Mesenchymal stem cell (in vitro differentiated cells and primary cell): ENCODE data around the gene ZNF548.

ENCODE experiments used
- DNase-seq: peaks from one replicate; pipeline ENCODE4 v3.0.0-alpha.2; 2013
- H2AFZ ChIP-seq: one replicate; pipeline ENCODE4 v1.6.1; 2013; ENCODE audit warnings: low read depth, mild to moderate bottlenecking, control low read depth, inconsistent platforms, low read length, moderate library complexity
- H2AK5ac ChIP-seq: 2 replicates; pipeline ENCODE4 v1.6.1; 2013; ENCODE audit warnings: low read length, moderate library complexity, mild to moderate bottlenecking, inconsistent platforms; ENCODE audit not compliant: severe bottlenecking
- H2BK120ac ChIP-seq: one replicate; pipeline ENCODE4 v1.6.1; 2013; ENCODE audit warnings: low read depth, mild to moderate bottlenecking, inconsistent platforms, low read length, moderate library complexity
- H2BK12ac ChIP-seq, 2 experiments: one replicate each; pipeline ENCODE4 v1.6.1; 2013; ENCODE audit warnings: inconsistent platforms in 2 of 2, low read length in 2 of 2, mild to moderate bottlenecking in 2 of 2, moderate library complexity in 2 of 2, control low read depth in 1 of 2
- H2BK15ac ChIP-seq: one replicate; pipeline ENCODE4 v1.6.1; 2013; ENCODE audit warnings: mild to moderate bottlenecking, low read depth, inconsistent platforms; ENCODE audit not compliant: poor library complexity, severe bottlenecking
- H2BK5ac ChIP-seq: 2 replicates; pipeline ENCODE4 v1.6.1; 2013; ENCODE audit warnings: low read depth, mild to moderate bottlenecking, low read length, control low read depth, inconsistent platforms; ENCODE audit not compliant: poor library complexity, severe bottlenecking
- H3K14ac ChIP-seq, 2 experiments: one replicate each; pipeline ENCODE4 v1.6.1; 2013; ENCODE audit warnings: inconsistent platforms in 2 of 2, low read length in 2 of 2, control low read depth in 1 of 2, mild to moderate bottlenecking in 1 of 2, moderate library complexity in 1 of 2
- H3K18ac ChIP-seq, 2 experiments: one replicate each; pipeline ENCODE4 v1.6.1; 2013; ENCODE audit warnings: inconsistent platforms in 2 of 2, low read length in 2 of 2, control low read depth in 1 of 2, low read depth in 1 of 2, mild to moderate bottlenecking in 1 of 2
- H3K23ac ChIP-seq, 2 experiments: one replicate each; pipeline ENCODE4 v1.6.1; 2013; ENCODE audit warnings: inconsistent platforms in 2 of 2, low read length in 2 of 2, mild to moderate bottlenecking in 2 of 2, moderate library complexity in 2 of 2, control low read depth in 1 of 2
- H3K27ac ChIP-seq: 2 replicates; pipeline ENCODE4 v1.5.1; 2013; ENCODE audit warnings: mild to moderate bottlenecking, moderate library complexity, low read length, control low read depth, inconsistent platforms; ENCODE audit not compliant: poor library complexity, severe bottlenecking
- H3K27me3 ChIP-seq, 2 experiments: 2 replicates each; pipeline versions ENCODE4 v1.6.1 to v1.7.0; 2013; ENCODE audit warnings: low read length in 2 of 2, mild to moderate bottlenecking in 2 of 2, moderate library complexity in 2 of 2, control low read depth in 1 of 2, inconsistent platforms in 1 of 2; ENCODE audit not compliant: control insufficient read depth in 1 of 2, insufficient read depth in 1 of 2
- H3K36me3 ChIP-seq, 2 experiments: 2 replicates each; pipeline versions ENCODE4 v1.6.1 to v1.7.0; 2013; ENCODE audit warnings: low read length in 2 of 2, control low read depth in 1 of 2, inconsistent platforms in 1 of 2, low read depth in 1 of 2, mild to moderate bottlenecking in 1 of 2; ENCODE audit not compliant: insufficient read depth in 2 of 2, control insufficient read depth in 1 of 2
- H3K4ac ChIP-seq, 2 experiments: one replicate each; pipeline ENCODE4 v1.6.1; 2013; ENCODE audit warnings: inconsistent platforms in 2 of 2, low read length in 2 of 2, mild to moderate bottlenecking in 2 of 2, moderate library complexity in 2 of 2, control low read depth in 1 of 2, low read depth in 1 of 2
- H3K4me1 ChIP-seq: 2 replicates; pipeline ENCODE4 v1.6.1; 2013; ENCODE audit warnings: low read depth, low read length, control low read depth; ENCODE audit not compliant: control insufficient read depth, insufficient read depth
- H3K4me2 ChIP-seq: 2 replicates; pipeline ENCODE4 v1.6.1; 2013; ENCODE audit warnings: low read length, mild to moderate bottlenecking, inconsistent platforms; ENCODE audit not compliant: poor library complexity, severe bottlenecking
- H3K4me3 ChIP-seq, 2 experiments: 2 replicates each; pipeline versions ENCODE4 v1.5.1 to v1.7.0; 2013; ENCODE audit warnings: low read length in 2 of 2, mild to moderate bottlenecking in 2 of 2, control low read depth in 1 of 2, low read depth in 1 of 2; ENCODE audit not compliant: insufficient read depth in 1 of 2
- H3K79me1 ChIP-seq: replicated peaks from 2 replicates; pipeline ENCODE4 v1.6.1; 2013; ENCODE audit warnings: mild to moderate bottlenecking, control low read depth, low read length, inconsistent platforms; ENCODE audit not compliant: poor library complexity, severe bottlenecking
- H3K9ac ChIP-seq: 2 replicates; pipeline ENCODE4 v1.7.0; 2013; ENCODE audit warnings: mild to moderate bottlenecking, low read length, moderate library complexity
- H3K9me3 ChIP-seq: 2 replicates; pipeline ENCODE4 v1.7.0; 2013; ENCODE audit warnings: mild to moderate bottlenecking, low read length; ENCODE audit not compliant: control insufficient read depth
- H4K8ac ChIP-seq: one replicate; pipeline ENCODE4 v1.6.1; 2013; ENCODE audit warnings: inconsistent platforms, mild to moderate bottlenecking, low read length, moderate library complexity
- H4K91ac ChIP-seq: one replicate; pipeline ENCODE4 v1.6.1; 2013; ENCODE audit warnings: mild to moderate bottlenecking, low read length, inconsistent platforms
- WGBS: methylation state at CpG from one replicate; pipeline ENCODE4 v1.1.7; 2013; ENCODE audit warnings: mixed read lengths; 5-methylcytosine and 5-hydroxymethylcytosine counted together

Gene ZNF548

DNA sequence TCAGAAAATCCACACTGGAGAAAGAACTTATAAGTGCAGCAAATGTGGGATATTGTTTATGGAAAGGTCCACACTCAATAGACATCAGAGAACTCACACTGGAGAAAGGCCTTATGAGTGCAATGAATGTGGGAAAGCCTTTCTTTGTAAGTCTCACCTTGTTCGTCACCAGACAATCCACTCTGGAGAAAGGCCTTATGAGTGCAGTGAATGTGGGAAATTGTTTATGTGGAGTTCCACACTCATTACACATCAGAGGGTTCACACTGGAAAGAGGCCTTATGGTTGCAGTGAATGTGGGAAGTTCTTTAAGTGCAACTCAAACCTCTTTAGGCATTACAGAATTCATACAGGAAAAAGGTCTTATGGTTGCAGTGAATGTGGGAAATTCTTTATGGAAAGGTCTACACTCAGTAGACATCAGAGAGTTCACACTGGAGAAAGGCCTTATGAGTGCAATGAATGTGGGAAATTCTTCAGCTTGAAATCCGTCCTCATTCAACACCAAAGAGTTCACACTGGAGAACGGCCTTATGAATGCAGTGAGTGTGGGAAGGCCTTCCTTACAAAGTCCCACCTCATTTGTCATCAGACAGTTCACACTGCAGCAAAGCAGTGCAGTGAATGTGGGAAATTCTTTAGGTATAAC is 12.0 kb upstream of the ZNF548 start:
- H3K14ac ChIP-seq = no peak overlapping the region
- no peak overlapping the region for H2BK12ac ChIP-seq
- H4K8ac ChIP-seq = no peak overlapping the region
- H3K4me3 ChIP-seq = peak overlapping the region in 1 of 2 experiments; percentile 34
- peaks cover 61% of the 10 kb centered on the region for H3K9me3 ChIP-seq
- H2AFZ ChIP-seq = no peak overlapping the region
- H3K79me1 ChIP-seq = no peaks in the 10 kb centered on the region
- no peak overlapping the region for H3K27ac ChIP-seq
- no peaks in the 10 kb centered on the region for H3K4me1 ChIP-seq
- no peaks in the 10 kb centered on the region for H3K27me3 ChIP-seq
- H2AK5ac ChIP-seq = no peak overlapping the region
- H3K4ac ChIP-seq = no peak overlapping the region
- no peak overlapping the region for H2BK120ac ChIP-seq
- H2BK5ac ChIP-seq = no peak overlapping the region
- H2BK15ac ChIP-seq = no peak overlapping the region
- no peak overlapping the region for H3K9ac ChIP-seq
- WGBS = 100% methylated on average over 1 of the region's 3 CpGs
- DNase-seq = no peak
- no peak overlapping the region for H3K18ac ChIP-seq
- no peak overlapping the region for H3K23ac ChIP-seq
- H3K4me2 ChIP-seq = no peak overlapping the region
- no peak overlapping the region for H4K91ac ChIP-seq
- peaks cover 47 to 59% of the 10 kb centered on the region in 2 experiments for H3K36me3 ChIP-seq

DNA sequence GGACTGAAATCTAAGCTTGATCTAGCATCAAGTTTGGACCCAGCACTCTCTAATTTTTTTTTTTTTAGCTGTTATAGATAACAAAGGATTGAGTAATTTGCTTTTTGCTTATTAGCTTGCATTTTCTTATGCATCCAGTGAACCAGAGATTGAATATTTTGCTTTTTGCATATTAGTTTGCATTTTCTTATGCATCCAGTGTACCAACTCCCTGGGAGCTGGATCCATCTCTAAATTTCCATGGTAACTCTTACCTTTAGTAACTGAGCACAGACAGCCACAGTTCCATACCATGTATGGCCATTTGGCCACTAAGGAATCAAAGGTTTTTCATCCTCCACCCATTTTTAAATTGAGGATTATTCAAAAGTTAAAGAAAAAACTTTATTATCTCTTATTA is 8.7 kb upstream of the ZNF548 start:
- Histone ChIP-seq H3K18ac (no peak overlapping the region), H3K9me3 (peaks cover 38% of the 10 kb centered on the region), H2BK15ac (no peak overlapping the region), H2AFZ (no peak overlapping the region), H3K23ac (no peak overlapping the region), H3K9ac (no peak overlapping the region), H3K4me2 (no peak overlapping the region), H4K8ac (no peak overlapping the region), H3K4ac (no peak overlapping the region), H2BK120ac (no peak overlapping the region), H3K79me1 (no peaks in the 10 kb centered on the region), H3K27ac (no peak overlapping the region), H2AK5ac (no peak overlapping the region), H3K36me3 (peaks cover 16 to 28% of the 10 kb centered on the region in 2 experiments), H2BK12ac (no peak overlapping the region), H2BK5ac (no peak overlapping the region), H3K14ac (no peak overlapping the region), H4K91ac (no peak overlapping the region), H3K4me3 (no peak overlapping the region), H3K27me3 (no peaks in the 10 kb centered on the region), H3K4me1 (no peaks in the 10 kb centered on the region)
- DNase-seq = no peak

DNA sequence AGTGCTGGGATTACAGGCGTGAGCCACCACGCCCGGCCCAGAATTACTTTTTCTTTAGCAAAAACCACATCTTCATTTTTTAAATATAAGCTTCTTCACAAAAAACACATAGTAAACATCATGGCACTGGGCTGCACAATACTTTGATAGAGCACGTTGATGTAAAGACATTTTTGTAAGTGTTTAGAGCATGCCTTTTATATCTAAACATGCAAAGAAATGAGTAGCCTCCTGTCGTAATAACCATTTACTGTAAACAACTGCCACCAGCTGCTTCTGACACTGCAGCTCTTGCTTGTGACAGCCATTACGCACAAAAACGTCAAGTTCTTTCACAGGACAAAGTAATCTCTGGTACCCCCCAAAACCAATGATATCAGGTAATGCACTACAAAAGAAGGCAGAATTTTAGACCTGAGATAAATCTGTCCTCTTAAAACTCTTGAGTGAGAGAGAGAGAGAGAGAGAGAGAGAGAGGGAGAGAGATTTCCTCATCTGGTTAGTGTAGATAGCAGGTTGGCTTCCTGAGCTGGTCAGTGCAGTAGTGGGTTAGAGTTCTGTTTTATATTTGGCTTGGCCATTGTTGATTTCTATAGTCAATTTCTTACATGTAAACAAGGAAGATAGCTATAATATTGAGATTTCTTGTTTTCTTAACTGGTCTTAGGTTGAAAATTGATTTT is 6.7 kb upstream of the ZNF548 start:
- Histone ChIP-seq H2BK15ac (no peak overlapping the region), H3K4ac (no peak overlapping the region), H2BK120ac (no peak overlapping the region), H3K4me3 (no peak overlapping the region), H2AK5ac (no peak overlapping the region), H3K79me1 (no peaks in the 10 kb centered on the region), H3K23ac (no peak overlapping the region), H2BK12ac (no peak overlapping the region), H3K9ac (no peak overlapping the region), H3K27ac (no peak overlapping the region), H4K91ac (no peak overlapping the region), H3K36me3 (peaks cover 3 to 8% of the 10 kb centered on the region in 2 experiments), H2BK5ac (no peak overlapping the region), H3K27me3 (no peaks in the 10 kb centered on the region), H2AFZ (no peak overlapping the region), H3K14ac (no peak overlapping the region), H3K4me2 (no peak overlapping the region), H3K18ac (no peak overlapping the region), H3K9me3 (peaks cover 18% of the 10 kb centered on the region), H4K8ac (no peak overlapping the region), H3K4me1 (no peaks in the 10 kb centered on the region)
- peak; percentile 29 for DNase-seq
- WGBS = 84% methylated on average over 6 of the region's 7 CpGs

DNA sequence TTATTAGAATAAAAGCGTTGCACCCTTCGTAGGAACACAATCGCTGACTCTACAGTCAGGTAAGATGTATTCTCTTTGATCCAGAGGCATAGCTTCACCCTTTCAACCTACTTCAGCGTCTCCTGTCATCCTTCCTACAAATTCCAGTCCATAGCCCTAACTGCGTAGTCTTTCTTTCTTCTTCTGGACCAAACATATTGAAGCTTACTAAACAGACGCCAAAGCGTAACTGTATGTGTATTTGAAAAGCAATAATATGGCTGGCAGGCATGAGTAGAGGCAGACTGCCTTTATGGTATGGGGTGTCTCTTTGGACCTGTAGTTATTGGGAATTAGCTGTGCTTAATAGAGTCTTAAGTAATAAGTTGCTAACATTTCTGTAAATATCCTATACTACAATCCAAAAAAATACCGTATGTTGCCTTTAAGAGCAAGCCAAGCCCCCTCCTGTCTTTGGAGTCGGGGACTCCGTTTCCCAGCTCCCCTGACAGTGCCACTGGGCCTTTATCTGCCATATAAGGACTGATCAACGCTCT is 392 bp upstream of the ZNF548 start:
- Histone ChIP-seq H3K36me3 (peaks cover 7 to 14% of the 10 kb centered on the region in 2 experiments), H2BK120ac (no peak overlapping the region), H3K18ac (peak overlapping the region in 1 of 2 experiments; percentile 28), H2BK12ac (no peak overlapping the region), H3K23ac (no peak overlapping the region), H3K4ac (peak overlapping the region in 1 of 2 experiments; percentile 79), H3K4me1 (peaks cover 2% of the 10 kb centered on the region), H3K14ac (no peak overlapping the region), H4K91ac (peak overlapping the region; percentile 35), H2BK15ac (no peak overlapping the region), H3K4me3 (peak overlapping the region in 1 of 2 experiments; percentile 91), H3K27me3 (no peaks in the 10 kb centered on the region), H3K9me3 (peaks cover 2% of the 10 kb centered on the region), H3K9ac (peak overlapping the region; percentile 96), H2BK5ac (no peak overlapping the region), H4K8ac (peak overlapping the region; percentile 78), H2AK5ac (no peak overlapping the region), H2AFZ (peak overlapping the region; percentile 93), H3K27ac (no peak overlapping the region), H3K4me2 (no peak overlapping the region), H3K79me1 (peaks cover 9% of the 10 kb centered on the region)
- DNase-seq = no peak
- 49% methylated on average over 8 of the region's 11 CpGs for WGBS
